Measurements from ENCODE around the gene VMP1.

VMP1 gene

GRCh38 chr17:59856859-59857794 is 149.7 kb downstream of the VMP1 start:
- H3K4me3 ChIP-seq (ENCODE audit: control insufficient read depth in 1 of 7, extremely low read depth in 1 of 7, insufficient read depth in 4 of 7, low read depth in 2 of 7, low read length in 6 of 7) = no peak overlapping the region
- ChIA-PET POLR2A (interaction anchor here (1.3 kb wide), 1 partner anchor 103 kb away, joined by 5 read pairs; no protein-coding TSS in a partner anchor), CTCF (interaction anchor here (0.5 to 3.5 kb wide), 6 partner anchors 9 to 1745 kb away, joined by 3 to 13 read pairs (median 3); no protein-coding TSS in a partner anchor)
- H3K9me3 ChIP-seq (ENCODE audit: control extremely low read depth in 1 of 5, control insufficient read depth in 4 of 5, insufficient read depth in 2 of 5, low read depth in 1 of 5, low read length in 4 of 5) = no peaks in the 10 kb centered on the region
- peaks cover 3 to 10% (median 4%) of the 10 kb centered on the region in 4 experiments for H3K4me1 ChIP-seq (ENCODE audit: control extremely low read depth in 1 of 4, control insufficient read depth in 4 of 4, insufficient read depth in 4 of 4, low read length in 3 of 4)
- peaks cover 0 to 11% (median 5%) of the 10 kb centered on the region in 4 experiments for H3K36me3 ChIP-seq (ENCODE audit: control insufficient read depth in 4 of 4, insufficient read depth in 4 of 4, low read length in 3 of 4)
- WGBS (ENCODE audit: insufficient coverage) = 97% methylated on average over 2 of the region's 3 CpGs
- no peak overlapping the region for H3K27ac ChIP-seq (ENCODE audit: insufficient read depth in 1 of 2, low read depth in 1 of 2, low read length in 2 of 2, poor library complexity in 1 of 2, severe bottlenecking in 2 of 2)
- no peaks in the 10 kb centered on the region for H3K27me3 ChIP-seq (replicated peaks in 2 of 5; ENCODE audit: control insufficient read depth in 4 of 5, insufficient read depth in 5 of 5, low read length in 4 of 5)
- DNase-seq = no peak

GRCh38 chr17:59858167-59858816 is 150.8 kb downstream of the VMP1 start:
- DNase-seq = no peak
- Histone ChIP-seq H3K9me3 (ENCODE audit: control extremely low read depth in 1 of 5, control insufficient read depth in 4 of 5, insufficient read depth in 2 of 5, low read depth in 1 of 5, low read length in 4 of 5) (no peaks in the 10 kb centered on the region), H3K4me1 (ENCODE audit: control extremely low read depth in 1 of 4, control insufficient read depth in 4 of 4, insufficient read depth in 4 of 4, low read length in 3 of 4) (peaks cover 3 to 10% (median 4%) of the 10 kb centered on the region in 4 experiments), H3K27me3 (replicated peaks in 2 of 5; ENCODE audit: control insufficient read depth in 4 of 5, insufficient read depth in 5 of 5, low read length in 4 of 5) (no peaks in the 10 kb centered on the region), H3K27ac (ENCODE audit: insufficient read depth in 1 of 2, low read depth in 1 of 2, low read length in 2 of 2, poor library complexity in 1 of 2, severe bottlenecking in 2 of 2) (peak overlapping the region; percentile 2 to 38), H3K36me3 (ENCODE audit: control insufficient read depth in 4 of 4, insufficient read depth in 4 of 4, low read length in 3 of 4) (peaks cover 2 to 11% (median 9%) of the 10 kb centered on the region in 4 experiments), H3K4me3 (ENCODE audit: control insufficient read depth in 1 of 7, extremely low read depth in 1 of 7, insufficient read depth in 4 of 7, low read depth in 2 of 7, low read length in 6 of 7) (no peak overlapping the region)
- ChIA-PET CTCF (interaction anchor here (0.7 to 3.5 kb wide), 15 partner anchors 10 to 154 kb away, joined by 3 to 13 read pairs (median 4); partner anchors contain the start of gene RPS6KB1), POLR2A (no interaction called here)
- WGBS (ENCODE audit: insufficient coverage) = 100% methylated on average over 1 of the region's 5 CpGs

- CTCF ChIA-PET = interaction anchor here (0.7 to 3.5 kb wide), 24 partner anchors 9 to 167 kb away, joined by 3 to 13 read pairs (median 4); partner anchors contain the start of gene RPS6KB1
- no CpG with 5 or more reads among the region's 3 CpGs for WGBS (ENCODE audit: insufficient coverage)
These were observed 151.5 kb downstream of the VMP1 start for GRCh38 chr17:59858932-59859331.

GRCh38 chr17:59859444-59860025 is 152.1 kb downstream of the VMP1 start:
- WGBS (ENCODE audit: insufficient coverage) = 100% methylated on average over 1 of the region's 2 CpGs
- H3K27me3 ChIP-seq (replicated peaks in 2 of 5; ENCODE audit: control insufficient read depth in 4 of 5, insufficient read depth in 5 of 5, low read length in 4 of 5) = no peaks in the 10 kb centered on the region
- ChIA-PET POLR2A (interaction anchor here (0.9 to 1.1 kb wide), 2 partner anchors 106 to 152 kb away, joined by 3 to 6 read pairs; partner anchors contain the start of genes PTRH2 and VMP1), CTCF (interaction anchor here (0.7 to 3.5 kb wide), 25 partner anchors 9 to 167 kb away, joined by 3 to 13 read pairs (median 4); partner anchors contain the start of gene RPS6KB1)
- DNase-seq = peak; percentile 65 to 84 (median 82)
- H3K9me3 ChIP-seq (ENCODE audit: control extremely low read depth in 1 of 5, control insufficient read depth in 4 of 5, insufficient read depth in 2 of 5, low read depth in 1 of 5, low read length in 4 of 5) = no peaks in the 10 kb centered on the region
- H3K27ac ChIP-seq (ENCODE audit: insufficient read depth in 1 of 2, low read depth in 1 of 2, low read length in 2 of 2, poor library complexity in 1 of 2, severe bottlenecking in 2 of 2) = no peak overlapping the region
- H3K4me1 ChIP-seq (ENCODE audit: control extremely low read depth in 1 of 4, control insufficient read depth in 4 of 4, insufficient read depth in 4 of 4, low read length in 3 of 4) = peaks cover 3 to 10% (median 4%) of the 10 kb centered on the region in 4 experiments
- H3K36me3 ChIP-seq (ENCODE audit: control insufficient read depth in 4 of 4, insufficient read depth in 4 of 4, low read length in 3 of 4) = peaks cover 2 to 16% (median 11%) of the 10 kb centered on the region in 4 experiments
- no peak overlapping the region for H3K4me3 ChIP-seq (ENCODE audit: control insufficient read depth in 1 of 7, extremely low read depth in 1 of 7, insufficient read depth in 4 of 7, low read depth in 2 of 7, low read length in 6 of 7)

More at GRCh38 chr17:59858932-59859331, 151.5 kb downstream of the VMP1 start:
- POLR2A ChIA-PET = interaction anchor here (0.9 to 1.1 kb wide), 2 partner anchors 105 to 151 kb away, joined by 3 to 6 read pairs; partner anchors contain the start of genes PTRH2 and VMP1
- no peaks in the 10 kb centered on the region for H3K9me3 ChIP-seq (ENCODE audit: control extremely low read depth in 1 of 5, control insufficient read depth in 4 of 5, insufficient read depth in 2 of 5, low read depth in 1 of 5, low read length in 4 of 5)
- no peaks in the 10 kb centered on the region for H3K27me3 ChIP-seq (replicated peaks in 2 of 5; ENCODE audit: control insufficient read depth in 4 of 5, insufficient read depth in 5 of 5, low read length in 4 of 5)
- peaks cover 3 to 10% (median 4%) of the 10 kb centered on the region in 4 experiments for H3K4me1 ChIP-seq (ENCODE audit: control extremely low read depth in 1 of 4, control insufficient read depth in 4 of 4, insufficient read depth in 4 of 4, low read length in 3 of 4)
- H3K36me3 ChIP-seq (ENCODE audit: control insufficient read depth in 4 of 4, insufficient read depth in 4 of 4, low read length in 3 of 4) = peaks cover 2 to 15% (median 11%) of the 10 kb centered on the region in 4 experiments
- H3K27ac ChIP-seq (ENCODE audit: insufficient read depth in 1 of 2, low read depth in 1 of 2, low read length in 2 of 2, poor library complexity in 1 of 2, severe bottlenecking in 2 of 2) = no peak overlapping the region
- no peak overlapping the region for H3K4me3 ChIP-seq (ENCODE audit: control insufficient read depth in 1 of 7, extremely low read depth in 1 of 7, insufficient read depth in 4 of 7, low read depth in 2 of 7, low read length in 6 of 7)
- DNase-seq = no peak

- POLR2A ChIA-PET = no interaction called here
These were observed 156.2 kb downstream of the VMP1 start for GRCh38 chr17:59863616-59864015.

GRCh38 chr17:59869941-59870218 is 162.4 kb downstream of the VMP1 start:
- Histone ChIP-seq H3K4me1 (ENCODE audit: control extremely low read depth in 1 of 4, control insufficient read depth in 4 of 4, insufficient read depth in 4 of 4, low read length in 3 of 4) (peaks cover 0 to 7% (median 0%) of the 10 kb centered on the region in 4 experiments), H3K9me3 (ENCODE audit: control extremely low read depth in 1 of 5, control insufficient read depth in 4 of 5, insufficient read depth in 2 of 5, low read depth in 1 of 5, low read length in 4 of 5) (no peaks in the 10 kb centered on the region), H3K27me3 (replicated peaks in 2 of 5; ENCODE audit: control insufficient read depth in 4 of 5, insufficient read depth in 5 of 5, low read length in 4 of 5) (no peaks in the 10 kb centered on the region), H3K4me3 (ENCODE audit: control insufficient read depth in 1 of 7, extremely low read depth in 1 of 7, insufficient read depth in 4 of 7, low read depth in 2 of 7, low read length in 6 of 7) (no peak overlapping the region), H3K36me3 (ENCODE audit: control insufficient read depth in 4 of 4, insufficient read depth in 4 of 4, low read length in 3 of 4) (peaks cover 3 to 22% (median 11%) of the 10 kb centered on the region in 4 experiments), H3K27ac (ENCODE audit: insufficient read depth in 1 of 2, low read depth in 1 of 2, low read length in 2 of 2, poor library complexity in 1 of 2, severe bottlenecking in 2 of 2) (no peak overlapping the region)
- ChIA-PET CTCF (interaction anchor here (0.8 to 2.2 kb wide), 7 partner anchors 10 to 122 kb away, joined by 3 to 8 read pairs (median 4); partner anchors contain the start of gene TUBD1), POLR2A (interaction anchor here (0.5 to 0.7 kb wide), 2 partner anchors 12 to 126 kb away, joined by 5 to 7 read pairs; no protein-coding TSS in a partner anchor)
- no peak for DNase-seq
- no CpG with 5 or more reads among the region's 1 CpG for WGBS (ENCODE audit: insufficient coverage)

More at GRCh38 chr17:59863616-59864015, 156.2 kb downstream of the VMP1 start:
- no peak for DNase-seq
- H3K9me3 ChIP-seq (ENCODE audit: control extremely low read depth in 1 of 5, control insufficient read depth in 4 of 5, insufficient read depth in 2 of 5, low read depth in 1 of 5, low read length in 4 of 5) = no peaks in the 10 kb centered on the region
- H3K27ac ChIP-seq (ENCODE audit: insufficient read depth in 1 of 2, low read depth in 1 of 2, low read length in 2 of 2, poor library complexity in 1 of 2, severe bottlenecking in 2 of 2) = no peak overlapping the region
- no peaks in the 10 kb centered on the region for H3K27me3 ChIP-seq (replicated peaks in 2 of 5; ENCODE audit: control insufficient read depth in 4 of 5, insufficient read depth in 5 of 5, low read length in 4 of 5)
- CTCF ChIA-PET = interaction anchor here (1.5 kb wide), 1 partner anchor 129 kb away, joined by 3 read pairs; no protein-coding TSS in a partner anchor
- WGBS (ENCODE audit: insufficient coverage) = 100% methylated on average over 2 of the region's 3 CpGs
- H3K36me3 ChIP-seq (ENCODE audit: control insufficient read depth in 4 of 4, insufficient read depth in 4 of 4, low read length in 3 of 4) = peaks cover 2 to 26% (median 16%) of the 10 kb centered on the region in 4 experiments
- H3K4me3 ChIP-seq (ENCODE audit: control insufficient read depth in 1 of 7, extremely low read depth in 1 of 7, insufficient read depth in 4 of 7, low read depth in 2 of 7, low read length in 6 of 7) = no peak overlapping the region
- H3K4me1 ChIP-seq (ENCODE audit: control extremely low read depth in 1 of 4, control insufficient read depth in 4 of 4, insufficient read depth in 4 of 4, low read length in 3 of 4) = peaks cover 0 to 7% (median 4%) of the 10 kb centered on the region in 4 experiments
